Vagina (tissue), 2 donors: ENCODE data around the gene BIRC6.

ENCODE experiments used
- CTCF ChIP-seq, 3 experiments: fragments of 450-650 bp in 2 of 3; fragments of 200-600 bp in 1 of 3; sonication (generic) in 1 of 3; IDR thresholded peaks; one replicate each; pipeline ENCODE4 v1.5.1; 2017 to 2019; ENCODE audit warnings: antibody characterized with exemption in 3 of 3, mild to moderate bottlenecking in 2 of 3, moderate library complexity in 2 of 3
- POLR2A ChIP-seq, 2 donors: fragments of 450-650 bp; IDR thresholded peaks; one replicate each; pipeline ENCODE4 v1.6.1; 2017; ENCODE audit warnings: antibody characterized with exemption in 2 of 2, mild to moderate bottlenecking in 2 of 2, moderate library complexity in 2 of 2
- POLR2AphosphoS5 ChIP-seq, 2 donors: sonication (generic); formaldehyde crosslinking; IDR thresholded peaks; one replicate each; pipeline ENCODE4 v1.9.0; 2017; ENCODE audit warnings: antibody characterized with exemption in 2 of 2, mild to moderate bottlenecking in 2 of 2, low read depth in 1 of 2; ENCODE audit not compliant: insufficient read depth in 1 of 2

GRCh38 chr2:32357318-32358110 is 691 bp downstream of the BIRC6 start:
- TF ChIP-seq POLR2A (IDR thresholded peaks at IDR 0.05) (no peak), POLR2AphosphoS5 (IDR thresholded peaks at IDR 0.05; ENCODE audit: insufficient read depth in 1 of 2, low read depth in 1 of 2) (no peak), CTCF (IDR thresholded peaks at IDR 0.05) (no peak)
